H9 (cell line): Measurements from ENCODE around the gene S100A4. TPM values are rescaled to one million over a fixed set of nuclear protein-coding genes. Genes with fewer than 3 reads are reported as not detected.

Experiments
- DNase-seq: peaks from one replicate; pipeline ENCODE4 v3.0.0-alpha.2; 2017
- H2AFZ ChIP-seq: one replicate; pipeline ENCODE4 v1.6.1; 2013; ENCODE audit warnings: mild to moderate bottlenecking, low read length, control low read depth, moderate library complexity
- H2AK5ac ChIP-seq: 2 replicates; pipeline ENCODE4 v1.6.1; 2013; ENCODE audit warnings: low read length, control low read depth, mixed read lengths; ENCODE audit not compliant: insufficient read length
- H2BK120ac ChIP-seq: one replicate; pipeline ENCODE4 v1.6.1; 2013; ENCODE audit warnings: low read depth, mild to moderate bottlenecking, low read length, control low read depth, inconsistent platforms; ENCODE audit not compliant: poor library complexity, severe bottlenecking
- H2BK12ac ChIP-seq: 2 replicates; pipeline ENCODE4 v1.6.1; 2013; ENCODE audit warnings: low read length, control low read depth, mixed read lengths, low read depth; ENCODE audit not compliant: insufficient read length
- H2BK15ac ChIP-seq: 2 replicates; pipeline ENCODE4 v1.6.1; 2013; ENCODE audit warnings: low read depth, low read length, control low read depth
- H2BK20ac ChIP-seq: one replicate; pipeline ENCODE4 v1.6.1; 2013; ENCODE audit warnings: low read depth, mild to moderate bottlenecking, low read length, control low read depth, inconsistent platforms; ENCODE audit not compliant: poor library complexity, severe bottlenecking
- H2BK5ac ChIP-seq: 2 replicates; pipeline ENCODE4 v1.6.1; 2013; ENCODE audit warnings: low read length, control low read depth, mixed read lengths; ENCODE audit not compliant: insufficient read length
- H3K14ac ChIP-seq: 2 replicates; pipeline ENCODE4 v1.6.1; 2013; ENCODE audit warnings: low read length, control low read depth; ENCODE audit not compliant: insufficient read depth
- H3K18ac ChIP-seq: 2 replicates; pipeline ENCODE4 v1.6.1; 2013; ENCODE audit warnings: low read depth, mild to moderate bottlenecking, mixed read lengths, low read length, control low read depth; ENCODE audit not compliant: insufficient read length
- H3K23ac ChIP-seq: 2 replicates; pipeline ENCODE4 v1.6.1; 2013; ENCODE audit warnings: low read length, control low read depth, mixed read lengths, low read depth; ENCODE audit not compliant: insufficient read length
- H3K23me2 ChIP-seq: 2 replicates; pipeline ENCODE4 v1.6.1; 2013; ENCODE audit warnings: low read depth, mild to moderate bottlenecking, mixed read lengths, low read length, control low read depth; ENCODE audit not compliant: insufficient read length, poor library complexity, severe bottlenecking
- H3K27ac ChIP-seq: 2 replicates; pipeline ENCODE4 v1.5.1; 2013; ENCODE audit warnings: low read length, control low read depth, mixed read lengths, low read depth; ENCODE audit not compliant: insufficient read length
- H3K27me3 ChIP-seq: 2 replicates; pipeline ENCODE4 v1.6.1; 2013; ENCODE audit warnings: low read length, control low read depth, inconsistent platforms; ENCODE audit not compliant: insufficient read depth
- H3K4ac ChIP-seq: 2 replicates; pipeline ENCODE4 v1.6.1; 2013; ENCODE audit warnings: low read depth, mild to moderate bottlenecking, control low read depth, inconsistent platforms, low read length, moderate library complexity
- H3K4me1 ChIP-seq: 2 replicates; pipeline ENCODE4 v1.6.1; 2013; ENCODE audit warnings: low read length, control low read depth, inconsistent platforms; ENCODE audit not compliant: insufficient read depth
- H3K4me2 ChIP-seq: 2 replicates; pipeline ENCODE4 v1.6.1; 2013; ENCODE audit warnings: low read length, control low read depth, mixed read lengths; ENCODE audit not compliant: insufficient read length, insufficient read depth
- H3K56ac ChIP-seq: 2 replicates; pipeline ENCODE4 v1.6.1; 2013; ENCODE audit warnings: low read depth, mild to moderate bottlenecking, mixed read lengths, low read length, control low read depth; ENCODE audit not compliant: insufficient read length
- H3K79me1 ChIP-seq: 2 replicates; pipeline ENCODE4 v1.6.1; 2013; ENCODE audit warnings: low read depth, mild to moderate bottlenecking, moderate library complexity, low read length, control low read depth, inconsistent platforms; ENCODE audit not compliant: insufficient read depth, poor library complexity, severe bottlenecking
- H3K79me2 ChIP-seq: 2 replicates; pipeline ENCODE4 v1.6.1; 2013; ENCODE audit warnings: low read length, control low read depth, inconsistent platforms; ENCODE audit not compliant: insufficient read depth
- H3K9ac ChIP-seq: 2 replicates; pipeline ENCODE4 v1.6.1; 2013; ENCODE audit warnings: low read length, control low read depth, mixed read lengths; ENCODE audit not compliant: insufficient read length; ENCODE audit errors: extremely low read depth
- H3K9me3 ChIP-seq: one replicate; pipeline ENCODE4 v1.6.1; 2013; ENCODE audit warnings: low read depth, low read length, inconsistent platforms; ENCODE audit not compliant: control insufficient read depth
- H3T11ph ChIP-seq: one replicate; pipeline ENCODE4 v1.6.1; 2013; ENCODE audit warnings: mild to moderate bottlenecking, low read length, control low read depth, inconsistent platforms
- H4K20me1 ChIP-seq: one replicate; pipeline ENCODE4 v1.6.1; 2013; ENCODE audit not compliant: control insufficient read depth, insufficient read length, insufficient read depth
- H4K5ac ChIP-seq: 2 replicates; pipeline ENCODE4 v1.6.1; 2013; ENCODE audit warnings: low read depth, mild to moderate bottlenecking, mixed read lengths, low read length, control low read depth; ENCODE audit not compliant: insufficient read length
- H4K8ac ChIP-seq: replicated peaks from 2 replicates; pipeline ENCODE4 v1.6.1; 2013; ENCODE audit warnings: low read length, control low read depth, mixed read lengths, low read depth; ENCODE audit not compliant: insufficient read length
- H4K91ac ChIP-seq: 2 replicates; pipeline ENCODE4 v1.6.1; 2013; ENCODE audit warnings: low read depth, mild to moderate bottlenecking, moderate library complexity, mixed read lengths, low read length, control low read depth; ENCODE audit not compliant: insufficient read length
- H3K27ac Mint-ChIP-seq, 3 experiments: 2 replicates in 2 of 3; 3 replicates in 1 of 3; pipeline ENCODE4 v1.8.0; 2020 to 2021; ENCODE audit warnings: mixed read lengths in 3 of 3, mild to moderate bottlenecking in 1 of 3, moderate library complexity in 1 of 3
- H3K27me3 Mint-ChIP-seq: 2 replicates; pipeline ENCODE4 v1.8.0; 2021; ENCODE audit warnings: low read depth, mild to moderate bottlenecking, moderate library complexity, mixed read lengths
- H3K36me3 Mint-ChIP-seq, 3 experiments: 2 replicates in 2 of 3; 3 replicates in 1 of 3; pipeline ENCODE4 v1.8.0; 2020 to 2021; ENCODE audit warnings: low read depth in 3 of 3, mixed read lengths in 3 of 3; ENCODE audit not compliant: insufficient read depth in 1 of 3
- H3K4me1 Mint-ChIP-seq, 2 experiments: 2 replicates each; pipeline ENCODE4 v1.8.0; 2020; ENCODE audit warnings: mixed read lengths in 2 of 2
- H3K4me3 Mint-ChIP-seq, 2 experiments: 2 replicates in 1 of 2; 3 replicates in 1 of 2; pipeline ENCODE4 v1.8.0; 2020 to 2021; ENCODE audit warnings: mild to moderate bottlenecking in 2 of 2, mixed read lengths in 2 of 2, moderate library complexity in 1 of 2
- H3K9me3 Mint-ChIP-seq, 2 experiments: 2 replicates in 1 of 2; 3 replicates in 1 of 2; pipeline ENCODE4 v1.8.0; 2020; ENCODE audit warnings: mild to moderate bottlenecking in 2 of 2, mixed read lengths in 2 of 2, moderate library complexity in 1 of 2
- CTCF ChIP-seq: fragments of 200-600 bp; sonication (generic); conservative IDR thresholded peaks from 3 replicates; pipeline ENCODE4 v1.8.0; 2021; ENCODE audit warnings: antibody characterized with exemption, mild to moderate bottlenecking
- WGBS: extraction: QIAGEN DNeasy Blood & Tissue Kit; methylation state at CpG from one replicate; pipeline ENCODE4 v1.1.7; 2013; ENCODE audit warnings: missing lambda C conversion rate, low lambda C conversion rate, mixed read lengths; ENCODE audit not compliant: insufficient read length; ENCODE audit errors: extremely low coverage; 5-methylcytosine and 5-hydroxymethylcytosine counted together
- total RNA-seq: library from RNA; stranded (reverse); gene quantifications from 2 replicates; pipeline ENCODE4 v1.2.1, GENCODE V29; 2021

S100A4 gene
- total RNA-seq, 1 experiment from 2014 or later: 9.0 TPM

DNA sequence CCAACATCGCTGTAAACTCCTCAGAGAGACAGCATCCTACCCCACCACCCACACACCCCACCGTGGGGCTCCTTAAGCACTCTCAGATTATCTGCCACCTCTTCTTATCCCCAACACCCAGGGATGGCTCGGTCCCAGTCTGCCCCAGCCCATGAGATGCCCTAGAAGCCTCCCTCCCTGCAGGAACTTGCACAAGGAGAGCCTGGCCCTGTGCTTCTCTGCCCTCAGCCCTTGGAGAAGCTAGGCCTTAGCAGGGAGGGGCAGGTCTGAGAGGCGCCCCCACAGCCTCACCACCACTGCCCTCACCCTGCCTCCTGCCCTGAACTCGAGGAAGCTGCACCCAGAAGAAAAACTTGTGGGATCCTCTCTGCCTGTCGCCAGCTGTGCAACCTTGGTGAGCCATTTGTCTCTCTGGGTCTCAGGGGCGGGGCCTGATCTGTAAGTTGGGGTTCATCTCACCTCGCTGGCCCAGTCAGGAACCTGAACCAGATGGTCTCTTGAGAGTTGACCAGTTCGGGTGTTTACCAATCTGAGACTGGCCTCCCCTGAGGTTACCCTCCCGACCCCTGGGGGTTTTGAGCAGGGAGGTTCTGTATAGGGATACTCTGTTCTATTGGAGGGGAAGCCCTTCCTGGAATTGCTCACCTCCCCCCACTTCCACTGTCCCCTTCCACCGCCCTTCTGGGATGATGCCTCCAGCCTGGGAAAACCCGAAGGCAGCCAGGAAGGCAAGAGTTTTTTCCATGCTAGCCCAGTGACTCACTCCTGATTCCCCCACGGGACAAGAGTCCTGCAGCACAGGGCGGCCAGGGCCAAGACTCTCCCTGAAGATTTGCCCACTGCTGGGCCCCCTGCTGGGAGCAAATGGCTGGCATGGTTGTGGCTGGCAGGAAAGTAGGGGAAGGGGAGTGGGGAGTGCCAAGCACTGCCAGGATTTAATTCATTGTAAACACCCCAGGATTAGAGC lies 3.4 kb upstream of the S100A4 start, which contains the start of gene S100A3:
S100A3 (minus strand) TSS at position 537 of the 967 bp plus-strand sequence. CDS start 773 bp downstream, outside the sequence.
- no peak within 1 kb of the TSS for H3K27ac ChIP-seq

More for the DNA sequence above, 3.4 kb upstream of the S100A4 start, which contains the start of gene S100A3:
- H3K27ac Mint-ChIP-seq: peak within 1 kb of the TSS in 2 of 3 experiments; percentile 65 to 83; a peak in 4 of 7 replicates
- Histone ChIP-seq H2AK5ac (no peak within 1 kb of the TSS), H3K4ac (no peak within 1 kb of the TSS), H3K79me1 (no peaks in the 10 kb centered on the region), H3K9me3 (no peaks in the 10 kb centered on the region), H2BK120ac (no peak within 1 kb of the TSS), H2BK5ac (no peak within 1 kb of the TSS), H3K56ac (no peak within 1 kb of the TSS), H2BK15ac (no peak within 1 kb of the TSS), H3K23ac (no peak within 1 kb of the TSS), H4K91ac (no peak within 1 kb of the TSS), H3T11ph (no peak within 1 kb of the TSS), H3K18ac (no peak within 1 kb of the TSS), H4K20me1 (no peaks in the 10 kb centered on the region), H3K9ac (no peak within 1 kb of the TSS), H4K5ac (no peak within 1 kb of the TSS), H2BK12ac (no peak within 1 kb of the TSS), H3K27me3 (no peaks in the 10 kb centered on the region), H3K14ac (no peak within 1 kb of the TSS; the same call in 1 of the 2 replicates), H3K23me2 (no peaks in the 10 kb centered on the region), H4K8ac (no peak within 1 kb of the TSS), H3K4me2 (no peak within 1 kb of the TSS), H2BK20ac (no peak within 1 kb of the TSS), H3K4me1 (peaks cover 6% of the 10 kb centered on the region; the same call in 1 of the 2 replicates), H3K79me2 (no peaks in the 10 kb centered on the region), H2AFZ (no peak within 1 kb of the TSS)
- H3K27me3 Mint-ChIP-seq: no peaks in the 10 kb centered on the region; the same call in 1 of the 2 replicates
- TF ChIP-seq CTCF: no peak
- peaks cover 54 to 72% of the 10 kb centered on the region in 2 experiments for H3K4me1 Mint-ChIP-seq
- no peaks in the 10 kb centered on the region; a peak in 1 of 7 replicates for H3K36me3 Mint-ChIP-seq
- no peaks in the 10 kb centered on the region for H3K9me3 Mint-ChIP-seq
- WGBS: no CpG with 5 or more reads among the region's 14 CpGs
- peak within 1 kb of the TSS in 1 of 2 experiments; percentile 51; a peak in 2 of 5 replicates for H3K4me3 Mint-ChIP-seq
- peak; percentile 25 for DNase-seq
